ENCODE results near the gene EFCAB13.

DNA sequence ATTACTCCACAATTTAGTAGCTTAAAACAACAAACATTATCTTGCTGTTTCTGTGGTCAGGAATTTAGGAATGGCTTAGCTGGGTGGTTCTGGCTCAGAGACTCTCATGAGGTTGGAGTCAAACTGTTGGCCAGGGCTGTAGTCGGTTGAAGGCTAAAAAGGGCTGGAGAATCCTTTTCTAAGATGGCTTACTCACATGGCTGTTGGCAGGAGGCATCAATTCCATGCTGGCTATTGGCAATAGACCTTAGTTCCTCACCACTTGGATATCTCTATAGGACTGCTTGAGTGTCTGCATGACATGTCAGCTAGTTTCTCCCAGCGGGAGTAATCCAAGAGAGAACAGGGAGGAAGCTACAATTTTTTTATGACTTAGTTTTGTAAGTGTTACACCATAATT, 6.6 kb upstream of the EFCAB13 start:
- TF ChIP-seq, protein P1, sequence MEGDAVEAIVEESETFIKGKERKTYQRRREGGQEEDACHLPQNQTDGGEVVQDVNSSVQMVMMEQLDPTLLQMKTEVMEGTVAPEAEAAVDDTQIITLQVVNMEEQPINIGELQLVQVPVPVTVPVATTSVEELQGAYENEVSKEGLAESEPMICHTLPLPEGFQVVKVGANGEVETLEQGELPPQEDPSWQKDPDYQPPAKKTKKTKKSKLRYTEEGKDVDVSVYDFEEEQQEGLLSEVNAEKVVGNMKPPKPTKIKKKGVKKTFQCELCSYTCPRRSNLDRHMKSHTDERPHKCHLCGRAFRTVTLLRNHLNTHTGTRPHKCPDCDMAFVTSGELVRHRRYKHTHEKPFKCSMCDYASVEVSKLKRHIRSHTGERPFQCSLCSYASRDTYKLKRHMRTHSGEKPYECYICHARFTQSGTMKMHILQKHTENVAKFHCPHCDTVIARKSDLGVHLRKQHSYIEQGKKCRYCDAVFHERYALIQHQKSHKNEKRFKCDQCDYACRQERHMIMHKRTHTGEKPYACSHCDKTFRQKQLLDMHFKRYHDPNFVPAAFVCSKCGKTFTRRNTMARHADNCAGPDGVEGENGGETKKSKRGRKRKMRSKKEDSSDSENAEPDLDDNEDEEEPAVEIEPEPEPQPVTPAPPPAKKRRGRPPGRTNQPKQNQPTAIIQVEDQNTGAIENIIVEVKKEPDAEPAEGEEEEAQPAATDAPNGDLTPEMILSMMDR (IDR thresholded peaks at IDR 0.05) = no peak
- TF ChIP-seq POLR2A (IDR thresholded peaks at IDR 0.05) = no peak
